ENCODE results near the gene CADPS. TPM values are rescaled to one million over a fixed set of nuclear protein-coding genes. Genes with fewer than 3 reads are reported as not detected.

The CADPS gene
- polyA plus RNA-seq, 1 of the 3 experiments (the other 2 are of a cell fraction), result 5.8 TPM

DNA sequence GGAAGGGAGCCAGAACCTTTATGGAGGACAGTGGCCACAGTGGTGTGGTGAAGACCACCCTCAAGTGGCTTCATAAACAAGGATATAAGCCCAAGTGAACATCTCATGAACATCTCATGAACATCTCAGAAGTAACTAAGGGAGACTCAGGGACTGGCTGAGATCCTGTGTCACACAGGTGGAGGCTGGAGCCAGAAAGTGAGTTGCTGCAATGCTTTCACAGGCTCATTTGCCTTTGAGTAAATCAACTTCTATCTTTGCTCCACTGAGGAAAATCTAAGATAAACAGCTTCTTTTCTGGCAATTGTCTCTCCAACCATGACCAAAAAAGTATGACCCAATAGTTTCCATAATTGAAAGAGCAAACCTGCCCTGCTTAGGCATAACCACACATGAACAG, 152.9 kb downstream of the CADPS start:
- POLR2A ChIA-PET, result no interaction called here
- Histone ChIP-seq H3K4me3 (ENCODE audit: low read depth in 2 of 2, low read length in 1 of 2) (no peak overlapping the region), H4K20me1 (ENCODE audit: insufficient read depth) (no peaks in the 10 kb centered on the region), H3K79me2 (ENCODE audit: insufficient read depth) (no peaks in the 10 kb centered on the region), H2AFZ (ENCODE audit: low read depth) (no peak overlapping the region), H3K9me3 (no peaks in the 10 kb centered on the region), H3F3A (replicated peaks; ENCODE audit: insufficient read depth) (peaks cover 17% of the 10 kb centered on the region), H3K4me1 (ENCODE audit: control insufficient read depth in 1 of 2, insufficient read depth in 2 of 2, low read depth in 1 of 2, low read length in 1 of 2) (peaks cover 10 to 28% of the 10 kb centered on the region in 2 experiments; a peak in 3 of 4 replicates), H3K27ac (ENCODE audit: low read depth in 2 of 2, low read length in 1 of 2) (no peak overlapping the region), H3K36me3 (replicated peaks in 1 of 2; ENCODE audit: control insufficient read depth in 1 of 2, insufficient read depth in 2 of 2, low read length in 1 of 2) (no peaks in the 10 kb centered on the region), H3K9me2 (no peaks in the 10 kb centered on the region), H3K9ac (no peak overlapping the region), H3K27me3 (ENCODE audit: insufficient read depth) (no peaks in the 10 kb centered on the region), H3K4me2 (no peak overlapping the region)
- DNase-seq, result no peak
- TF ChIP-seq FOXM1 (IDR thresholded peaks at IDR 0.05; ENCODE audit: low read depth) (no peak), ELF1 (IDR thresholded peaks at IDR 0.05) (no peak), GABPA (IDR thresholded peaks at IDR 0.05; ENCODE audit: low read depth) (no peak)
- CTCF ChIA-PET, result no interaction called here

DNA sequence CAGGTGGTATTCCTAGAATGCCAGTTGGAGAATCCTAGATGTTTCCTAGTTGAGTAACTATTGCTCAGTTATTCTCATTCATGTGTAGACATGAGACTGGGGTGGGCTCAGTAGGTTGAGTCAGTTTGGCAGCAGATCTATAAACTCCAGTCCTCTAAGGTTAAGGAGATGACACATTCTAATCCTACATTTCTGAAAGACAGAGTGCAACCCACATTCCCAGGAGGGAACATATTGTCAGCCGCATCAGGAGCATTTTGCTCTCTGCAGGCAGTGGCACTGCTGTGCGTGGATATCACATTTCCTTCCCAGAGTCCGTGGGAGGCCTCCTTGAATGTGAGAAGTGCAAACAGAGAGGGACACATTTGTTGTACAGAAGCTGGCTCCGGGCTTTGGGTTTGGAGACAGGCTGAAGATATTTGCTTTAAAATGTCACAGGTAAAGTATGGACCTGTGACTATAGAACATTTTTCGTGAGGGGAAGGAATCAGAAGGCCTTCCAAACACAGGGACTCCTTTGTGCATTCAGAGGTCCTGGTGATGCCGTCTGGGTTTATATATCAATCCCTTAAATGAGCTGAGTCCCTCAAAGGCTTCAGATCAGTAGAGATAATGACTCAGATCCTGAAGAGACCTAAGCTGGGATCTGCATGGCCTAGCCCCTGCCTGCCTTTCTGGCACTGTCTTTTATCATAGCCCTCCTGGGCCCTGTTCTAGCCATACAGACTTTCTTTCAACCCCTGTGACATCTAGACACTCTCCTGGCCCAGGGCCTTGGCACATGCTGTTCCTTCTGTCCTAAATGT, 156.5 kb downstream of the CADPS start:
- H3K4me3 ChIP-seq (ENCODE audit: low read depth in 2 of 2, low read length in 1 of 2), result 0 out of 4 replicates have a peak overlapping the region, but pooled peaks of 1 of the 2 experiments have one; percentile 11
- CTCF ChIA-PET, result interaction anchor here (0.7 kb wide), 1 partner anchor 118 kb away, joined by 3 read pairs; no protein-coding TSS in a partner anchor
- no peaks in the 10 kb centered on the region for H3K9me2 ChIP-seq
- peak overlapping the region in 1 of 2 experiments; percentile 68; a peak in 2 of 4 replicates for H3K27ac ChIP-seq (ENCODE audit: low read depth in 2 of 2, low read length in 1 of 2)
- 37% methylated on average over 6 of the region's 6 CpGs for WGBS (ENCODE audit: low lambda C conversion rate)
- H3K79me2 ChIP-seq (ENCODE audit: insufficient read depth), result no peaks in the 10 kb centered on the region
- no peaks in the 10 kb centered on the region for H3K27me3 ChIP-seq (ENCODE audit: insufficient read depth)
- no peak overlapping the region for H2AFZ ChIP-seq (ENCODE audit: low read depth)
- H3K9ac ChIP-seq, result peak overlapping the region; percentile 19; the same call in 1 of the 2 replicates
- no peaks in the 10 kb centered on the region for H4K20me1 ChIP-seq (ENCODE audit: insufficient read depth)
- H3K9me3 ChIP-seq, result no peaks in the 10 kb centered on the region
- H3F3A ChIP-seq (replicated peaks; ENCODE audit: insufficient read depth), result peaks cover 10% of the 10 kb centered on the region
- H3K4me1 ChIP-seq (ENCODE audit: control insufficient read depth in 1 of 2, insufficient read depth in 2 of 2, low read depth in 1 of 2, low read length in 1 of 2), result peaks cover 6 to 14% of the 10 kb centered on the region in 2 experiments; a peak in 1 of 4 replicates
- H3K36me3 ChIP-seq (replicated peaks in 1 of 2; ENCODE audit: control insufficient read depth in 1 of 2, insufficient read depth in 2 of 2, low read length in 1 of 2), result no peaks in the 10 kb centered on the region
- 0 out of 2 replicates have a peak overlapping the region, but pooled peaks have one; percentile 17 for H3K4me2 ChIP-seq
- DNase-seq, result no peak
- POLR2A ChIA-PET, result no interaction called here
- TF ChIP-seq FOXM1 (IDR thresholded peaks at IDR 0.05; ENCODE audit: low read depth) (no peak), MEF2A (IDR thresholded peaks at IDR 0.05; ENCODE audit: borderline replicate concordance, low read depth) (no peak), FOSL2 (IDR thresholded peaks at IDR 0.05; ENCODE audit: borderline replicate concordance, low read depth) (peak; percentile 30; the same call in 1 of the 2 replicates), IRF3 (IDR thresholded peaks at IDR 0.05; ENCODE audit: low read depth, low read length) (no peak), JUND (IDR thresholded peaks at IDR 0.05) (no peak), NRF1 (IDR thresholded peaks at IDR 0.05; ENCODE audit: low read depth, low read length) (no peak), TCF12 (IDR thresholded peaks at IDR 0.05) (peak; percentile 52; the same call in 1 of the 2 replicates), RCOR1 (IDR thresholded peaks at IDR 0.05; ENCODE audit: low read length) (no peak), TEAD4 (IDR thresholded peaks at IDR 0.05; ENCODE audit: borderline replicate concordance, insufficient read depth) (peak; percentile 33; the same call in 1 of the 2 replicates), YY1 (IDR thresholded peaks at IDR 0.05; ENCODE audit: low read depth) (no peak), RFX5 (IDR thresholded peaks at IDR 0.05; ENCODE audit: low read length) (no peak), RXRA (IDR thresholded peaks at IDR 0.05; ENCODE audit: borderline replicate concordance, low read depth) (peak; percentile 42; the same call in 1 of the 2 replicates)
- TF ChIP-seq, protein P1, sequence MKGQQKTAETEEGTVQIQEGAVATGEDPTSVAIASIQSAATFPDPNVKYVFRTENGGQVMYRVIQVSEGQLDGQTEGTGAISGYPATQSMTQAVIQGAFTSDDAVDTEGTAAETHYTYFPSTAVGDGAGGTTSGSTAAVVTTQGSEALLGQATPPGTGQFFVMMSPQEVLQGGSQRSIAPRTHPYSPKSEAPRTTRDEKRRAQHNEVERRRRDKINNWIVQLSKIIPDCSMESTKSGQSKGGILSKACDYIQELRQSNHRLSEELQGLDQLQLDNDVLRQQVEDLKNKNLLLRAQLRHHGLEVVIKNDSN (IDR thresholded peaks at IDR 0.05; ENCODE audit: borderline replicate concordance, low read depth), result no peak
- TF ChIP-seq, protein P2, sequence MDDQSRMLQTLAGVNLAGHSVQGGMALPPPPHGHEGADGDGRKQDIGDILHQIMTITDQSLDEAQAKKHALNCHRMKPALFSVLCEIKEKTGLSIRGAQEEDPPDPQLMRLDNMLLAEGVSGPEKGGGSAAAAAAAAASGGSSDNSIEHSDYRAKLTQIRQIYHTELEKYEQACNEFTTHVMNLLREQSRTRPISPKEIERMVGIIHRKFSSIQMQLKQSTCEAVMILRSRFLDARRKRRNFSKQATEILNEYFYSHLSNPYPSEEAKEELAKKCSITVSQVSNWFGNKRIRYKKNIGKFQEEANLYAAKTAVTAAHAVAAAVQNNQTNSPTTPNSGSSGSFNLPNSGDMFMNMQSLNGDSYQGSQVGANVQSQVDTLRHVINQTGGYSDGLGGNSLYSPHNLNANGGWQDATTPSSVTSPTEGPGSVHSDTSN (IDR thresholded peaks at IDR 0.05), result peak; percentile 28; the same call in 1 of the 2 replicates
- TF ChIP-seq, protein P3, sequence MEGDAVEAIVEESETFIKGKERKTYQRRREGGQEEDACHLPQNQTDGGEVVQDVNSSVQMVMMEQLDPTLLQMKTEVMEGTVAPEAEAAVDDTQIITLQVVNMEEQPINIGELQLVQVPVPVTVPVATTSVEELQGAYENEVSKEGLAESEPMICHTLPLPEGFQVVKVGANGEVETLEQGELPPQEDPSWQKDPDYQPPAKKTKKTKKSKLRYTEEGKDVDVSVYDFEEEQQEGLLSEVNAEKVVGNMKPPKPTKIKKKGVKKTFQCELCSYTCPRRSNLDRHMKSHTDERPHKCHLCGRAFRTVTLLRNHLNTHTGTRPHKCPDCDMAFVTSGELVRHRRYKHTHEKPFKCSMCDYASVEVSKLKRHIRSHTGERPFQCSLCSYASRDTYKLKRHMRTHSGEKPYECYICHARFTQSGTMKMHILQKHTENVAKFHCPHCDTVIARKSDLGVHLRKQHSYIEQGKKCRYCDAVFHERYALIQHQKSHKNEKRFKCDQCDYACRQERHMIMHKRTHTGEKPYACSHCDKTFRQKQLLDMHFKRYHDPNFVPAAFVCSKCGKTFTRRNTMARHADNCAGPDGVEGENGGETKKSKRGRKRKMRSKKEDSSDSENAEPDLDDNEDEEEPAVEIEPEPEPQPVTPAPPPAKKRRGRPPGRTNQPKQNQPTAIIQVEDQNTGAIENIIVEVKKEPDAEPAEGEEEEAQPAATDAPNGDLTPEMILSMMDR (IDR thresholded peaks at IDR 0.05), result no peak

All from SK-N-SH (cell line).